BLaER1 (cell line): Measurements from ENCODE around the gene ADAM22.

Experiments used
- H3K27ac ChIP-seq: shearing (Covaris generic); formaldehyde crosslinking; 2 replicates; pipeline ENCODE4 v1.8.1; 2022
- H3K27me3 ChIP-seq: shearing (Covaris generic); formaldehyde crosslinking; 2 replicates; pipeline ENCODE4 v1.8.1; 2022
- H3K36me3 ChIP-seq: shearing (Covaris generic); formaldehyde crosslinking; 2 replicates; pipeline ENCODE4 v1.8.1; 2022
- H3K4me1 ChIP-seq: shearing (Covaris generic); formaldehyde crosslinking; 2 replicates; pipeline ENCODE4 v1.8.1; 2022
- H3K4me2 ChIP-seq: shearing (Covaris generic); formaldehyde crosslinking; 2 replicates; pipeline ENCODE4 v1.8.1; 2022
- H3K4me3 ChIP-seq: shearing (Covaris generic); formaldehyde crosslinking; 2 replicates; pipeline ENCODE4 v1.8.1; 2022
- H3K9ac ChIP-seq: shearing (Covaris generic); formaldehyde crosslinking; 2 replicates; pipeline ENCODE4 v1.8.1; 2022
- H3K9me3 ChIP-seq: shearing (Covaris generic); formaldehyde crosslinking; 2 replicates; pipeline ENCODE4 v1.8.1; 2022
- H4K20me1 ChIP-seq: shearing (Covaris generic); formaldehyde crosslinking; 2 replicates; pipeline ENCODE4 v1.8.1; 2022
- Cebpa-rat ChIP-seq: shearing (Covaris generic); IDR thresholded peaks from 2 replicates; pipeline ENCODE4 v1.8.1; 2022

The ADAM22 gene

DNA sequence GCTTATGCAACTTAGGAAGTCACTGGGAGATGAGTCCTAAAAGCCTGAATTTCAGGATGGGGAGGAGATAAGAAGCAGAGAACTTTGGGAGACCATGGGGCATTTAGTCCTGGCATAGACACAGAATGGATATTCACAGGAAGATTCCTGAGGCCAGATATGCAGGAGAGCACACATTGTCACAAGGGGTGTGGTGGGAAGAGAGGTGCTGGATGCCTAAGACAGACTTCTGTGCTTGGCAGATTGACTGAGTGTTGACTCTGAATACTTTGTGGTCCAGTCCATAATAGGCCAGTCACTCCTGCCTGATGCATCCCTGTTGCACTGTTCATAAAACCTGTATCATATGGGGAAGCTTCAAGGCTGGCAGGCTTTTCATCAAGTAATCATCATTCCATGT is 267.3 kb downstream of the ADAM22 start:
- Histone ChIP-seq H3K27ac (no peak overlapping the region), H3K36me3 (peaks cover 55% of the 10 kb centered on the region)

GRCh38 chr7:88202278-88202677 is 268.2 kb downstream of the ADAM22 start:
- no peak for TF ChIP-seq Cebpa-rat
- H3K4me3 ChIP-seq: no peak overlapping the region
- H3K36me3 ChIP-seq: peaks cover 62% of the 10 kb centered on the region
- H3K27me3 ChIP-seq: no peaks in the 10 kb centered on the region
- H3K27ac ChIP-seq: no peak overlapping the region
- H4K20me1 ChIP-seq: no peaks in the 10 kb centered on the region
- no peaks in the 10 kb centered on the region for H3K9me3 ChIP-seq
- no peak overlapping the region for H3K4me2 ChIP-seq
- no peak overlapping the region for H3K9ac ChIP-seq
- no peaks in the 10 kb centered on the region for H3K4me1 ChIP-seq

More for the DNA sequence above, 267.3 kb downstream of the ADAM22 start:
- Histone ChIP-seq H3K9me3 (no peaks in the 10 kb centered on the region), H3K27me3 (no peaks in the 10 kb centered on the region), H3K4me3 (no peak overlapping the region), H3K4me1 (no peaks in the 10 kb centered on the region), H4K20me1 (no peaks in the 10 kb centered on the region), H3K9ac (no peak overlapping the region), H3K4me2 (no peak overlapping the region)
- TF ChIP-seq Cebpa-rat: no peak

DNA sequence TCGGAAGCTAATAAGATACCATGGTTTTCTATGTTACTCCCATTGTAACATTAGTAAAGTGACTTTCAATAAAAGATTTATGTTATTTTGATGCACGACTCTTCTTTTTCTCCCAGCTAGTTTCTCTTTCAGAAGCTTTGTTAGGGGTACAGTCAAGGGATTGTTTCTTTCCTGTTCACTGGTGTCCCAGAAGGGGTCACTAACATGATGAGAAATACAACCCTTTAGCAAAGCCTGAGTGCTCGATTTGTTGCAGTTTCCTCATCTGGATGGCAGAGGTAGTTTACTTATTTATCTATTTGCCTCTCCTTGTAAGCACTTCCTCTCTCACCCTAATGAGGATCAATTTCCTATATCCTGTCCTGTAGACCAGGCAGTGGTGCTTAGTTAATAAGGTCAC is 268.7 kb downstream of the ADAM22 start:
- no peak for TF ChIP-seq Cebpa-rat
- Histone ChIP-seq H3K27me3 (no peaks in the 10 kb centered on the region), H3K27ac (no peak overlapping the region), H4K20me1 (no peaks in the 10 kb centered on the region), H3K36me3 (peaks cover 64% of the 10 kb centered on the region), H3K4me1 (no peaks in the 10 kb centered on the region), H3K9ac (no peak overlapping the region), H3K4me3 (no peak overlapping the region), H3K9me3 (no peaks in the 10 kb centered on the region), H3K4me2 (no peak overlapping the region)

DNA sequence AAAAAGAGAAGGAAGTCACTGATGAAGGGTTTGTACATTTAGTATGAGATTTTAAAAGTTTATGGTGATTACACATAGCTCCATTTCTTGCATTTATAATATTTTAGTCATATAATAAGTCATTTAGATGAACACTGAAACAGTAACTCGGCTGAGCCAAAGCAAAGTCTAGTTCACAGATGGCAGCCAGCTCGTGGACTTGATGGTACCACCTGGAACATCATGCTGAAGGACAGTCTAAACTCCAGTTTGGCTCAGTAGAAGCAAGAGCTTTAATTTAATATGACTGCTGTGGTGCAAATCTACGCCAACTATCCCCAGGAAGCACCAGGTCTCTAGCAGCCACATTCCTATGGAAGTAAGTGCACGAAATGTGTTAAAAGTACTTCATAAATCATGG is 269.4 kb downstream of the ADAM22 start:
- H3K27ac ChIP-seq: no peak overlapping the region
- no peak for TF ChIP-seq Cebpa-rat
- no peaks in the 10 kb centered on the region for H3K27me3 ChIP-seq
- peaks cover 70% of the 10 kb centered on the region for H3K36me3 ChIP-seq
- H3K9ac ChIP-seq: no peak overlapping the region
- H3K4me1 ChIP-seq: no peaks in the 10 kb centered on the region
- no peak overlapping the region for H3K4me2 ChIP-seq
- no peaks in the 10 kb centered on the region for H3K9me3 ChIP-seq
- H4K20me1 ChIP-seq: no peaks in the 10 kb centered on the region
- no peak overlapping the region for H3K4me3 ChIP-seq

DNA sequence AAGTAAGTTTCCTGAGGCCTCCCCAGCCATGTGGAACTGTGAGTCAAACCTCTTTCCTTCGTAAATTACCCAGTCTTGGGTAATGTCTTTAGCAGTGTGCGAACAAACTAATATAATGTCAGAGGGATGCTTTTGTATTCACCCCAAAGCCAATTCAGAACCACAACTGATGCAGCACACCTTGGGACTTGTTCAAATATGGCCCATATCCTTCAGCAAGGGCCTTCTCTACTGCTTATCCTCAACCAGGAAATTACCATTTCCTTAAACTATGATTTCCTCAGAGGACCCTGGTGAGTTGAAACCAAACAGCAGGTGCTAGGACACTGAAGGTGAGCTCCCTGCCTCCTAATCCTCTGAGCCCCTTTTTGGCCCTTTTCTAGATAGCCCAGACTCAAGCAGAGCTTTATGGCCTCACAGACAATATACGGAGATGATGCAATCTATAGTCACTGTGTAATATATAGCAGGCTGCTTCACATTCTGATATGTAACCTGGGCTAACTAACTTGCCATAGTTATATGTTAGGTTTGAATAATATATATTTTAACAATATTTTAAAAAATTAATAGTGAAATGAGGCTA is 270.6 kb downstream of the ADAM22 start:
- Histone ChIP-seq H3K27me3 (no peaks in the 10 kb centered on the region), H3K4me3 (no peak overlapping the region), H3K9ac (no peak overlapping the region), H4K20me1 (0 out of 2 replicates have a peak, but pooled peaks cover under 1% of the 10 kb centered on the region), H3K36me3 (peaks cover 82% of the 10 kb centered on the region), H3K4me2 (no peak overlapping the region), H3K9me3 (no peaks in the 10 kb centered on the region), H3K4me1 (no peaks in the 10 kb centered on the region), H3K27ac (no peak overlapping the region)
- TF ChIP-seq Cebpa-rat: no peak

GRCh38 chr7:88205179-88205578 is 271.1 kb downstream of the ADAM22 start:
- Histone ChIP-seq H3K36me3 (peaks cover 87% of the 10 kb centered on the region), H4K20me1 (0 out of 2 replicates have a peak, but pooled peaks cover 6% of the 10 kb centered on the region), H3K4me3 (no peak overlapping the region), H3K4me1 (no peaks in the 10 kb centered on the region), H3K9ac (no peak overlapping the region), H3K27ac (no peak overlapping the region), H3K4me2 (no peak overlapping the region), H3K9me3 (no peaks in the 10 kb centered on the region), H3K27me3 (no peaks in the 10 kb centered on the region)
- TF ChIP-seq Cebpa-rat: no peak

GRCh38 chr7:88206254-88206653 is 272.2 kb downstream of the ADAM22 start:
- no peak overlapping the region for H3K4me3 ChIP-seq
- H3K9ac ChIP-seq: no peak overlapping the region
- no peaks in the 10 kb centered on the region for H3K9me3 ChIP-seq
- H3K4me1 ChIP-seq: no peaks in the 10 kb centered on the region
- no peak overlapping the region for H3K27ac ChIP-seq
- peaks cover 87% of the 10 kb centered on the region for H3K36me3 ChIP-seq
- peaks cover 14% of the 10 kb centered on the region for H4K20me1 ChIP-seq
- no peak overlapping the region for H3K4me2 ChIP-seq
- TF ChIP-seq Cebpa-rat: no peak
- H3K27me3 ChIP-seq: no peaks in the 10 kb centered on the region

- TF ChIP-seq Cebpa-rat: no peak
- no peak overlapping the region for H3K4me2 ChIP-seq
- H3K4me3 ChIP-seq: no peak overlapping the region
- H3K9ac ChIP-seq: no peak overlapping the region
- no peaks in the 10 kb centered on the region for H3K27me3 ChIP-seq
- H3K4me1 ChIP-seq: no peaks in the 10 kb centered on the region
- no peak overlapping the region for H3K27ac ChIP-seq
- H3K9me3 ChIP-seq: no peaks in the 10 kb centered on the region
- H3K36me3 ChIP-seq: peaks cover 94% of the 10 kb centered on the region
- peaks cover 36% of the 10 kb centered on the region for H4K20me1 ChIP-seq
Measured at GRCh38 chr7:88208521-88208920, 274.5 kb downstream of the ADAM22 start.

DNA sequence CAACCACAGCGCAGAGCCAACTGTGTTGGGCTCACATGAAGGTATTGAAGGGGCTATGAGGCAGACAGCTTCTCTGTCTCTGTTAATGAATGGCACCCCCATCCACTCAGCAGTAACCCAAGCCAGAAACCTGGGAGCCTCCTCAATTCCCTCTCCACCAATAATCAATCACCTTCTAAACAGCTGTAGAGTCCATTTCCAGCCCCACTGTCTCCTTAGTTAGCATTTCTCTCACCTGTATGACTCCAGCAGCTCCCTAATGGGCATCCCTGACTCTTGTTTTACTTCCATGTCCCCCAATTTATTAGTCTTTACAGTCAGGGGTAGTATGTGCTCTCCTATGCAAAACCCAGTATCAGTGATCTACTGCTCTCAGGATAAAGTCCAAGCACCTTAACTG is 278.9 kb downstream of the ADAM22 start:
- no peak overlapping the region for H3K4me3 ChIP-seq
- no peak overlapping the region for H3K27ac ChIP-seq
- H3K4me1 ChIP-seq: peaks cover 6% of the 10 kb centered on the region
- TF ChIP-seq Cebpa-rat: no peak
- H4K20me1 ChIP-seq: peaks cover 60% of the 10 kb centered on the region
- H3K4me2 ChIP-seq: no peak overlapping the region
- no peaks in the 10 kb centered on the region for H3K27me3 ChIP-seq
- H3K36me3 ChIP-seq: peaks cover 86% of the 10 kb centered on the region
- no peak overlapping the region for H3K9ac ChIP-seq
- no peaks in the 10 kb centered on the region for H3K9me3 ChIP-seq

DNA sequence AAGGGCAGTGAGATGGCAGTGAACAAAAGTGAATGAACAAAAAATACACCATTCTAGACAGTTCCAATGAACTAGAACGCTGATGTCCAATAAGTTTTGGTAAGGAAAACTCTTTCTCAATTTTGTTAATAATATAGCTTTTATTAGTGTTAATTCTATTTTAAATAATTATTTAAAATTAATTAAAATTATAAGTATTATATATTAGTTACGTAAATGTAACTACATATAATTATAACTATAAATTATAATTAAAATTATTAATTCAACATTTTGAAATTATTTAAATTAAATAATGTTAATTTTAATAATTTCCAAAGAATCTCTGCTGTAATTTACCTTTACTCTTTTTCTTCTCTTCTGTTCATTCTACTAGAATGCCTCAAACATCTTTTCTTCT is 280.4 kb downstream of the ADAM22 start:
- Histone ChIP-seq H3K4me2 (no peak overlapping the region), H3K36me3 (peaks cover 71% of the 10 kb centered on the region)
- TF ChIP-seq Cebpa-rat: no peak

GRCh38 chr7:88215295-88215694 is 281.2 kb downstream of the ADAM22 start:
- peak; percentile 21; the same call in 1 of the 2 replicates for TF ChIP-seq Cebpa-rat
- peaks cover 11% of the 10 kb centered on the region for H3K4me1 ChIP-seq
- no peak overlapping the region for H3K4me3 ChIP-seq
- H3K36me3 ChIP-seq: peaks cover 63% of the 10 kb centered on the region
- H3K27ac ChIP-seq: no peak overlapping the region
- H3K27me3 ChIP-seq: no peaks in the 10 kb centered on the region
- no peak overlapping the region for H3K4me2 ChIP-seq
- H3K9ac ChIP-seq: no peak overlapping the region
- H3K9me3 ChIP-seq: no peaks in the 10 kb centered on the region
- peaks cover 62% of the 10 kb centered on the region for H4K20me1 ChIP-seq

More for the DNA sequence above, 280.4 kb downstream of the ADAM22 start:
- Histone ChIP-seq H4K20me1 (peaks cover 70% of the 10 kb centered on the region), H3K9ac (no peak overlapping the region), H3K4me1 (peaks cover 11% of the 10 kb centered on the region), H3K4me3 (no peak overlapping the region), H3K27me3 (no peaks in the 10 kb centered on the region), H3K9me3 (no peaks in the 10 kb centered on the region), H3K27ac (no peak overlapping the region)
